Measurements from ENCODE around the gene PASK.

DNA sequence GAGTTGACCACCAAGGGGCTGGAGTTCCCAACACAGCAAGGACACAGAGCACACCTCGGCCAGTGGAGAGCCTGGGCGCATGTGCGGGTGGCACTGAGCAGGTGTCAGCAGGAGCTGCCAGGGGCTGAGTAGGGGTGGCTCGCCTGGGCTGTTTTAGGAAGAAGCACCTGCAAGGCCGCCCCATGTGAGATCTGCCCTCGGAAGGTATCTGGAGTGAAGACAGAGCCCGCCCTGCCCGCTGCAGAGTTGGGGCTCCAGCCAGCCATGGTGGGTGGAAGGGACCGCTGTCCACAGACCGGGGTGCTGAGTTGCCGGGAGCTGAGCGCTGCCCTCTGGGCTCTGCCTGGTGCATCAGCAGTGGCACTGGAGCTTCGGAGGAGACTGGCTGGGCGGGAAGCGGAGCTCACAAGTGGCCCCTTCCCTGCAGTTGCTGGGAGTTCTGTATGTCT, 82.4 kb downstream of the PASK start:
- no peak for TF ChIP-seq HDAC1 (IDR thresholded peaks at IDR 0.05)
- TF ChIP-seq ZKSCAN8 (CRISPR knock-in tag; IDR thresholded peaks at IDR 0.05) = no peak
- TF ChIP-seq TEAD4 (IDR thresholded peaks at IDR 0.05; ENCODE audit: low read length) = no peak
- TF ChIP-seq TEAD4 (CRISPR knock-in tag; IDR thresholded peaks at IDR 0.05; ENCODE audit: borderline replicate concordance) = no peak
